Measurements from ENCODE around the gene POLA1.

POLA1 gene

DNA sequence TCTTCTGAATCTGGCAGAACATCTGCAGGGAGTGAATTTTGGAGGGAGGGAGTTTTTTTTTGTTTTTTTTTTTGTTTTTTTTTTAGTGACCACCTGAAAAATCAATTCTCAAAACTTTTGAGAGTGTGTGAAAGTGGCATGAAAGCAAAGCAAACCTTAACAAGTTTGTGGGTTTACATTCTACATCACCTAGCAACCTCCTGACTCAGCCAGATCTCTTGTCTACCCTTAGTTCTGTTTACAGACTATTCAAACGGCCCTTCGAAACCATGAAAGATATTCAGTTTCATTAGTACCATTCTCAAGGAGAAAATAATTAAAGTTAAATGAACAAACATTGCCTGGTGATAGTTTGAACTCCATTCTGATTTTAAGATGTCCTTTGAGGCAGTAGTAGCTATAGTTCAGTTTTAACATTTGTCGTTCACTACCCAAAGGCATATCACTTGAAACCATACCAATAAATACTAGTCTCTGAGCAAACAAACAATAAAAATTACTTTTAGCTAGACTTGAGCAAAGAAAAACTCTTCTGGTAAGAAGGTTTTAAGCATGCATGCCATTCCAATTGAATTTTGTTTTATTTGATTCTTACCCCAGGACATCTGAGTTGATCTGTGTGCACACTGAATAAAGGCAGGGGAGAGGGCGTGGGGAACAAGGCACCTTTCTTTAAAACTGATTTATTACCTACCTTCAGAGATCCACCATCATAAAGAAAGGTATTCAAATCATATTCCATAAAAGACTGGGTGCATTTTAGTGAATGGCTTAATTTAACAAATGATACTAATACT, 184.3 kb downstream of the POLA1 start:
- DNase-seq = no peak

GRCh38 chrX:24879679-24880078, 186.0 kb downstream of the POLA1 start:
- DNase-seq = no peak

DNA sequence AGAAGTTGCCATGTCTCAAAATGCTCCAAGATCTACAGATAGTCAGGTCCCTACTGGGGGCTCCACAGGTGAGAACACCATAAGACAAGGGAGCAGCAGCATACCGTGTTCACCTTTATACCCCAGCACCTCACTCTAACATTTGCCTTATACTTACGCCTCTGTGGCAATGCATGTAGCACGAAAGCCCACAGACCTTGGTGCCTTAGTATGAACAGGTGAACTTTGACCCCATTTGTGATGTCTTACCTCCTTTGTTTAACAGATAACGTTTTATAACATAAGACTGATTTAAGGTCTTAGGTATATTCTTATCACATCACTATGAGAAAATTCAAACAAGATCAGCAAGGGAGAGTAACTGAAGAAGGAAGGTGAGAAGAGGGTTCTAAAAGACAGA, 193.2 kb downstream of the POLA1 start:
- DNase-seq = no peak

- DNase-seq = no peak
These were observed 197.0 kb downstream of the POLA1 start for GRCh38 chrX:24890677-24891076.

- DNase-seq = no peak
These were observed 205.7 kb downstream of the POLA1 start for GRCh38 chrX:24899391-24899790.

DNA sequence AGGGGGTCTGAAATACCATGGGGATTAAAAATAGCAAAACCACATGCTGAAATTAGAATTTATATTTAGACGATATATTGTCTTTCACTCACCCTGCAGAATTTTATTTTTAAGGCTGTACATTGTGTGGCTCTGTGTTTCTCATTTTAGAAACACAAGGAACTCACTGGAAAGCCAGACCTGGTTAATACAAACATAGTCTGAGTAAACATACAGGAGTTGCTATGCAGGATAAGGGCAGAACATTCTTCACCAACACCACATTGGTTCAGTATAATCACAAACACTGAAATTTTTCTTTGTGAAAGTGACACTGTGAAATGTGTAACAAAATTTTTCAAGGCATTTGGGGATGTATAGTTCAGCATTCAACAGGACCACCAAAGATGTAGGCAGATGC, 206.5 kb downstream of the POLA1 start:
- DNase-seq = no peak

GRCh38 chrX:24902806-24903205, 209.1 kb downstream of the POLA1 start:
- no peak for DNase-seq

DNA sequence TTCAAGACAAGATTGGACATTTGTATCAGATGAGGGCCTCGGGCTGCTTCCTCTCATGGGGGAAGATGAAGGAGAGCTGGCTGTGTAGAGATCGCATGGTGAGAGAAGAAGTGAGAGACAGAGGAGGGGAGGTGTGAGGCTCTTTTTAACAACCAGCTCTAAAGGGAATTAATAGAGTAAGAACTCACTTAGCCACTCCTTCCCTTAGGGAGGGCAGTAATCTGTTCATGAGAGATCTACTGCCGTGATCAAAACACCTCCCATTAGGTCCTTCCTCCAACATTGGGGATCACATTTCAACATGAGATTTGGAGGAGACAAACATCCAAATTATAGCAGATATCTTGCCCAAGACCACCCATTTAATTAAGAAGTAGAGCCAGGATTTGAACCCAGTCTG, 225.0 kb downstream of the POLA1 start:
- DNase-seq = no peak

GRCh38 chrX:24920769-24921168, 227.1 kb downstream of the POLA1 start:
- no peak for DNase-seq

- DNase-seq = no peak
These were observed 231.7 kb downstream of the POLA1 start for GRCh38 chrX:24925430-24925829.

DNA sequence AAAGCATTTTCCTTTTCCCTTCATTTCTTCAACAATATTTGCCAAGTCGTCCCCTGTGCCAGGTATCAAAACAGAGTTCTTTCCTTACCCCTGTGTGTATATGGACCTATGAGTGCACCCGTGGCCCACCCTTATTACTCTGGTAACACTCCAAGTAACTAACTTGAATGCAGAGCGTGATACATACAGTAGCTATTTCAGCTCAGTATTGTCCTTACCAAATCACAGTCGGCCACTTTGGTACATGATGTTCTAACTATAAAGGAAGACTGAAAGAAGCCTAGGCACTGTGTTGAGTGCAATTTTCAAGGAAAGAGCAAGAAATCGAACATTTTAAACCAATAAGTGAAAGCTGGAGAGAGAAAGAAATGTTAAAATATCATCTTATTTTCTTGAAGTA, 233.7 kb downstream of the POLA1 start:
- DNase-seq = no peak

- DNase-seq = no peak
These were observed 234.4 kb downstream of the POLA1 start for GRCh38 chrX:24928114-24928513.

GRCh38 chrX:24934279-24934678, 240.6 kb downstream of the POLA1 start:
- DNase-seq = no peak

DNA sequence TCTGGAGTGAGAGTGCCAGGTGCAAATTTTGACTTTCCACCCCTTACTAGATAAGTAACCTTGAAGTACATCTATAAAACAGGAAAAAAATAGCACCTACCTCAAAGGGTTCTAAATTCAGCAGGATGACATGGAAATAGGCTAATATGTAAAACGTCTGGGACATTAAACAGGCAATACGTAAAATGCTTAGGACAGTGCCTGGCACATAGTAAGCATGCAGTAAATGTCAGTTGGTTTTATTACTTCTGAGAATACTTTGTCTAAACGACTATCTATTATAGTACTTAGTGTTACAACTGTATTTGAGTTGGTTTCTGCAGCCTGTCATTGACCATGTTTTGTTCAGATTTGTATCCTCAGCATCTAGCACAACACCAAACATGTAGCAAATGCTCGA, 251.3 kb downstream of the POLA1 start:
- DNase-seq = no peak

DNA sequence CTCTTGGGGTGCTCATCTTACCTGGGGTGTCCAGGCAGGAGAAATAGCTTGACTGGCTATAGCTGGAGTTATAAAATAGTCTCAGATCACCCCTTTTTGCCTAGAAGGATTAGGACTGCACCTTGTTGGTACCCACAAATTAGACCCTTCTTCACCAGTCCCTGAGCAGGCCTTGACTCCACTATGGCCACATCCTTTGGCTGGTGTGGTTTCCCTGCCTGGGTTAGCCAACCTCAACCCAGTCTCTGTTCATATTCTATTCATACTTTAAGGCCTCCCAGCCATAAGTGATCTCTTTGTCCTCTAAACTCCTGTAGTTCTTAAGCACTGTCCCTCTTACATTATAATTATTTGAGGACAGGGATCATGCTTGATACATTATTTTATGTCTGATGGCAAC, 252.7 kb downstream of the POLA1 start:
- no peak for DNase-seq

GRCh38 chrX:24954732-24955131, 261.0 kb downstream of the POLA1 start:
- DNase-seq = no peak

GRCh38 chrX:24955372-24955930, 261.7 kb downstream of the POLA1 start:
- DNase-seq = no peak

- no peak for DNase-seq
These were observed 263.1 kb downstream of the POLA1 start for GRCh38 chrX:24956828-24957227.

DNA sequence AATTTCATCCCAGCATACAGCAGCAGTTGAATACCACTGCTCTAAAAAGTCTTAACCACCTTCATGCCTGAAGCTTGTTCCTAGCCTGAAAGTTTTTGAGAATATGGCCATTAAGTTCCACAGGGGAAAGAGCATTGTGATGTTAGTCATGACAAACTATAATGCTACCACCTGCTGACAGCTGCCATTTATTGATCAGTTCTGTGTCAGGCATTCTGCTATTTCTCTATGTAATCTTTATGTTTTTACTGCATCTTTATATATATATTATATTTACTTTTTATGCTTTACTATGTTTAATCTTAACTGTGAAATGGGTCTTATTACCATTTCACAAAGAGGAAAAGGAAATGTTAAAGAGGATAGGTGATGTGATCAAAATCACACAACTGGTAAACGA, 268.1 kb downstream of the POLA1 start:
- no peak for DNase-seq

- DNase-seq = no peak
These were observed 270.1 kb downstream of the POLA1 start for GRCh38 chrX:24963823-24964222.

DNA sequence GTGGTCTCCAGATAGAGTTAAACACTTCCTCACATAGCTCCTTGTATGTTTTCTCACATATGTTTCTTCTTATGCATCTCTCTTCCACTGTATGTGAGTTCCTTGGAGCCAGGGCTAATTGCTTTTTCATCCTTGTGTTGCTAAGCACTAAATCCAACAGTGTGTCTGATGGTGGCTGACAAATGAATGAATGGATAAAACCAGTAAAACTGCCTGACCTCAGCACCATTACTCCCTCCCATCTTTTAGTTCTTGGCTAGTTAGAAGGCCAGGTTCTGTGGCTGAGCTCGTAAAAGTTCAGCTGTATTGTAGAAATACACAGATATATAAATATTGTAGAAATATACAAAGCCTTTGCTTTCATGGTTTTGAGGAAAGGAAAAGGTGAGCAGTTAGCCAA, 271.7 kb downstream of the POLA1 start:
- DNase-seq = no peak

GRCh38 chrX:24969812-24970211, 276.1 kb downstream of the POLA1 start:
- DNase-seq = no peak

- DNase-seq = no peak
These were observed 285.4 kb downstream of the POLA1 start for GRCh38 chrX:24979081-24979480.

- DNase-seq = no peak
These were observed 287.3 kb downstream of the POLA1 start for GRCh38 chrX:24981030-24981429.

Measured in activated CD4-positive, alpha-beta T cell treated with anti-CD3 and anti-CD28 coated beads, Interleukin-2, amount 50 U/mL, for 48 hours (primary cell).